Upper lobe of left lung (tissue), 6 donors: ENCODE measurements around the gene GALNT18. TPM values are rescaled to one million over a fixed set of nuclear protein-coding genes. Genes with fewer than 3 reads are reported as not detected.

ENCODE experiments used
- ATAC-seq, 2 donors: fragments of 200-7000 bp; cut with Tn5 transposase; one replicate each; pipeline ENCODE4 v1.9.1; 2022; ENCODE audit warnings: mild to moderate bottlenecking in 2 of 2, moderate library complexity in 2 of 2; ENCODE audit not compliant: low FRiP score in 2 of 2
- DNase-seq, 2 donors: peaks; one replicate each; pipeline ENCODE4 v3.0.0-alpha.2; 2019 to 2020
- H3K27ac ChIP-seq, 4 donors: fragments of 200-600 bp; sonication (generic); one replicate each; pipeline ENCODE4 v1.5.1; 2016 to 2019
- H3K27me3 ChIP-seq, 4 donors: fragments of 200-600 bp; sonication (generic); one replicate each; pipeline ENCODE4 v1.5.1; 2017 to 2019
- H3K36me3 ChIP-seq, 4 donors: fragments of 200-600 bp; sonication (generic); one replicate each; pipeline ENCODE4 v1.5.1; 2016 to 2019
- H3K4me1 ChIP-seq, 4 donors: fragments of 200-600 bp; sonication (generic); one replicate each; pipeline ENCODE4 v1.5.1; 2018 to 2019
- H3K4me3 ChIP-seq, 4 donors: fragments of 200-600 bp; sonication (generic); one replicate each; pipeline ENCODE4 v1.5.1; 2017 to 2019; ENCODE audit warnings: mild to moderate bottlenecking in 2 of 4, moderate library complexity in 1 of 4
- H3K9me3 ChIP-seq, 4 donors: fragments of 200-600 bp; sonication (generic); one replicate each; pipeline ENCODE4 v1.5.1; 2018 to 2019
- EP300 ChIP-seq, 4 donors: sonication (generic); formaldehyde crosslinking; IDR thresholded peaks; one replicate each; pipeline ENCODE4 v1.5.1; 2017; ENCODE audit warnings: antibody characterized with exemption in 4 of 4, control low read depth in 2 of 4
- POLR2A ChIP-seq, 4 donors: fragments of 450-650 bp; IDR thresholded peaks; one replicate each; pipeline ENCODE4 v1.5.1; 2016 to 2017; ENCODE audit warnings: antibody characterized with exemption in 4 of 4, mild to moderate bottlenecking in 2 of 4
- POLR2AphosphoS5 ChIP-seq, 2 donors: sonication (generic); formaldehyde crosslinking; IDR thresholded peaks; one replicate each; pipeline ENCODE4 v1.5.1; 2017; ENCODE audit warnings: antibody characterized with exemption in 2 of 2
- WGBS, 2 donors: methylation state at CpG; one replicate each; pipeline ENCODE4 v1.1.5; 2017 to 2018; 5-methylcytosine and 5-hydroxymethylcytosine counted together
- total RNA-seq, 6 donors: library from RNA; depleted of rRNA in 4 of 6; stranded (reverse); fragments of >200 nt in 4 of 6; gene quantifications; one replicate each; pipeline versions ENCODE4 v1.1.0 to v1.2.1, GENCODE V29; 2016 to 2021
- TF ChIP-seq, protein P1 (sequence below), 6 experiments: fragments of 450-650 bp in 4 of 6; fragments of 200-600 bp in 2 of 6; sonication (generic) in 2 of 6; IDR thresholded peaks; one replicate each; pipeline ENCODE4 v1.5.1; 2016 to 2019; ENCODE audit warnings: antibody characterized with exemption in 6 of 6
- donor health status: DM: no; HTN: no; CAD: no; lungs with moderate emphysema.
- donor health status: DM: no; HTN: yes; CAD: no; lungs with severe emphysema.

The GALNT18 gene
- total RNA-seq, 6 donors from 2014 or later = 48.2 to 115 (median 61.8) TPM

DNA sequence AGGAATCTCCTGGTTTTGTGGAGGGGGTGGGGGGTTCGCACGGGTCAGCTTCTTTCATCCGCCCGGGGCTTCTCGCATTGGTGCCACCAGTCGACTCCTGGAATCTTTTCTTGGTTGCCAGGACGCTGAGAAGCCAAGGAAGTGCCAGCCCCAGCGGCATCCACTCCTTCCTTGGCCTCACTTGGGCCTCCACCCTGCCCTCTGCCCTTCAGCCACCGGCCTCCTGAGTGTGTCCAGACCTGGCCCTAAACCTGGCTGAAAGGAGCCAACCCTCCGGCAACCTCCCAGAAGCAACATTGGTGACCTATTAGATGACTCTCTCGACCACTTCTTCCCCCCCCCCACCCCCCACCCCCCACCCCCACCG, 518 bp upstream of the GALNT18 start:
- peaks cover 7 to 30% (median 16%) of the 10 kb centered on the region in 4 donors for H3K4me1 ChIP-seq
- no peaks in the 10 kb centered on the region for H3K36me3 ChIP-seq
- H3K27me3 ChIP-seq = peaks cover 0 to 6% (median 0%) of the 10 kb centered on the region in 4 donors
- no peaks in the 10 kb centered on the region for H3K9me3 ChIP-seq
- H3K27ac ChIP-seq = peak overlapping the region; percentile 76 to 89 (median 78)
- WGBS, 2 donors = 15 to 19% methylated on average over 4 to 12 of the region's 12 CpGs
- DNase-seq (no peak), ATAC-seq (peak; percentile 1 to 8)
- H3K4me3 ChIP-seq = peak overlapping the region in 3 of 4 donors; percentile 65 to 80 (median 73)
- TF ChIP-seq, protein P1, sequence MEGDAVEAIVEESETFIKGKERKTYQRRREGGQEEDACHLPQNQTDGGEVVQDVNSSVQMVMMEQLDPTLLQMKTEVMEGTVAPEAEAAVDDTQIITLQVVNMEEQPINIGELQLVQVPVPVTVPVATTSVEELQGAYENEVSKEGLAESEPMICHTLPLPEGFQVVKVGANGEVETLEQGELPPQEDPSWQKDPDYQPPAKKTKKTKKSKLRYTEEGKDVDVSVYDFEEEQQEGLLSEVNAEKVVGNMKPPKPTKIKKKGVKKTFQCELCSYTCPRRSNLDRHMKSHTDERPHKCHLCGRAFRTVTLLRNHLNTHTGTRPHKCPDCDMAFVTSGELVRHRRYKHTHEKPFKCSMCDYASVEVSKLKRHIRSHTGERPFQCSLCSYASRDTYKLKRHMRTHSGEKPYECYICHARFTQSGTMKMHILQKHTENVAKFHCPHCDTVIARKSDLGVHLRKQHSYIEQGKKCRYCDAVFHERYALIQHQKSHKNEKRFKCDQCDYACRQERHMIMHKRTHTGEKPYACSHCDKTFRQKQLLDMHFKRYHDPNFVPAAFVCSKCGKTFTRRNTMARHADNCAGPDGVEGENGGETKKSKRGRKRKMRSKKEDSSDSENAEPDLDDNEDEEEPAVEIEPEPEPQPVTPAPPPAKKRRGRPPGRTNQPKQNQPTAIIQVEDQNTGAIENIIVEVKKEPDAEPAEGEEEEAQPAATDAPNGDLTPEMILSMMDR (IDR thresholded peaks at IDR 0.05) = no peak
- no peak for TF ChIP-seq EP300 (IDR thresholded peaks at IDR 0.05)
- TF ChIP-seq POLR2A (IDR thresholded peaks at IDR 0.05) = no peak
- no peak for TF ChIP-seq POLR2AphosphoS5 (IDR thresholded peaks at IDR 0.05)

DNA sequence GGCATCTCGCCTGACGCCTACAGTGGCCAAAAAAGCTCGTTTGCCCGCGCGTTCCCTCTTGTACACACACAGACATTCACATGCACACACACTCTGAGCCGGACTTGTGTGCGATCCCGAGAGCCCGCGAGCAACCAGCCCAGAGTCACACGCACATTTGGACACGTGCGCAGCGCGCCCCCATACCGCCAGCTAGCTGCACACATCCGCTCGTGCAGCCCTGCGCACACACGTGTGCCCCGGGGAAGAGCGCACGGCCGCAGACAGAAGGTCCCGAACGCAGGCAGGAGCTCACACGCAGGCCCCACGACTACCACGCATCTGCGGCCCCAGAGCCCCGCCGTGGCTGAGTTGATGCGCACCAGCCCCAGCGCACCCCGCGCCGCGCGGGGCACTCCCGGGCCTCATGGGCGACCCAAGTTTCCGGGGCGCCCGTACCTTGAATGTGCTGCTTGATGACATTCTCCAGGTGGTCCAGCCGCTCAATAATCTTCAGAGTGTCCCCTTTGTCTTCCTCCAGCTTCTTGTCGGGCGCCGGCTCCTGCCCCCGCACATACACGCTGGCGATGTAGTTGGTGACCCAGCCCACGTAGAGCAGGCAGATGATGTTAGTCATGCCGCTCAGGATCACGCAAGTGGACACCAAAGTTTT, 758 bp downstream of the GALNT18 start:
- peak overlapping the region; percentile 76 to 89 (median 86) for H3K27ac ChIP-seq
- H3K36me3 ChIP-seq = no peaks in the 10 kb centered on the region
- peak overlapping the region; percentile 62 to 80 (median 69) for H3K4me3 ChIP-seq
- H3K9me3 ChIP-seq = no peaks in the 10 kb centered on the region
- peaks cover 0 to 6% (median 0%) of the 10 kb centered on the region in 4 donors for H3K27me3 ChIP-seq
- WGBS, 2 donors = 0% methylated on average over 7 to 38 of the region's 55 CpGs
- ATAC-seq = peak in 1 of 2 donors; percentile 51
- DNase-seq = peak in 1 of 2 donors; percentile 86
- peaks cover 7 to 30% (median 16%) of the 10 kb centered on the region in 4 donors for H3K4me1 ChIP-seq
- no peak for TF ChIP-seq POLR2A (IDR thresholded peaks at IDR 0.05)
- TF ChIP-seq, protein P1 (IDR thresholded peaks at IDR 0.05) = peak in 2 of 6 experiments; percentile 8 to 22
- no peak for TF ChIP-seq POLR2AphosphoS5 (IDR thresholded peaks at IDR 0.05)
- TF ChIP-seq EP300 (IDR thresholded peaks at IDR 0.05) = no peak

DNA sequence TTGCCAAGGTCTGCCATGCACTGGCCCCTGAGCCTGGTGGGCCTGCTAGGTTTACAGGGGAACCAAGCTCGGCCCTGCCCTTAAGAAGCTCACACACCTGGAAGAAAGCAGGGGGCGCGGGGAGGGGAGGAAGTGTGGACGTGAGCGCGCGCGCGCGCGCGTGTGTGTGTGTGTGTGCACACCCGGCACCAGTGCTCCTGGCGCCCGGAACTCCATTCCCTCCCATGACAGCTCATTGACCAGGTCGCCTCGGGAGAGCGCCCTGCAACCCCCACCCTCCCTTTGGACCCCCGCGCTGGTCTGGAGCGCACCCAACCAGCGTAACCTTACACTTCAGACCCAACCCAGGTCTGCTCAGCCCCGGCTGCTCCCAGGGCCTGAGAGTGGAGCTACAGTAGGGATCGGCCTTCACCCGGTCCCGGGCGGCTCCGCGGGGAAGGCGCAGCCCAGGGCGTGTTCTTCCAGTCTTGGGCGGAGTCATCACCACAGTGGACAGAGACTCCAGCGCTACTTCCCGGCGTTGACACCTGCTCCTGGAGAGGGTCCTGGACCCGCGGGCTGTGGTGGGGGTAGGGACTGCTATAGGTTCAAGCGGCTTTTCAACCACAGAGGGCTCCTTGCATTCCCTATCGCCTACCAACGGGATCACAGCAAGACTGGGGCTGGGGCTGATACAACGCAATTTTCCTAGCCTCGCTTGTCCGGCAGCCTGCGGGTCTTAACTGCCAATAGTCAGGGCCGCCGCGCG, 1.5 kb downstream of the GALNT18 start:
- Histone ChIP-seq H3K27me3 (peaks cover 0 to 6% (median 0%) of the 10 kb centered on the region in 4 donors), H3K36me3 (no peaks in the 10 kb centered on the region), H3K27ac (peak overlapping the region; percentile 76 to 89 (median 86)), H3K4me1 (peaks cover 7 to 30% (median 16%) of the 10 kb centered on the region in 4 donors), H3K9me3 (no peaks in the 10 kb centered on the region), H3K4me3 (peak overlapping the region; percentile 62 to 80 (median 69))
- TF ChIP-seq, protein P1 (IDR thresholded peaks at IDR 0.05) = no peak
- TF ChIP-seq POLR2AphosphoS5 (IDR thresholded peaks at IDR 0.05) = peak in 1 of 2 donors; percentile 6
- TF ChIP-seq EP300 (IDR thresholded peaks at IDR 0.05) = no peak
- TF ChIP-seq POLR2A (IDR thresholded peaks at IDR 0.05) = peak in 2 of 4 donors; percentile 32 to 52
- DNase-seq = peak; percentile 64 to 88
- peak; percentile 47 to 86 for ATAC-seq
- WGBS, 2 donors = 7 to 23% methylated on average over 9 to 42 of the region's 48 CpGs

DNA sequence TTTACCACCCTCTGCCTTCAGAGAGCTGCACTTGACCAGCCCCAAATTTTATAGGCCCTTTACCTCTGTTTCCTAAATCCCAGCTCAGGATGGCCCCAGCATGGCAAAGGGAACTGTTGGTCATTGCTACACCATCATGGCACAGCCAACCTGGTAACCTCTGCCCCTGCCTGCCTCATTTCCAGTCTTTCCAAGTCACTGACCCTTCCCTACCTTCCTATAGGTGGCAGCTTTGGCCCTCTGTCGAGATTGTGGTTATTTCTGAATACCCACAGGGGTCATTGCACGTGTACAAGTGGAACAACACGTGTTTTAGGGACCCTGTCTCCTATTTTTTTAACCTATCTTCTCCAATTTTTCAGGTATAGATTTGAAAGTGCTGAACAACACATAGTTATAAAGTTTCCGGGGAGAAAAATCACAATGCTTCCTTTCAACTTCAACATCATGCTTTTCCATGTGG, 2.8 kb downstream of the GALNT18 start:
- 40 to 41% methylated on average over 4 of the region's 4 CpGs for WGBS, 2 donors
- peak in 1 of 4 donors; percentile 3 for TF ChIP-seq POLR2A (IDR thresholded peaks at IDR 0.05)
- TF ChIP-seq, protein P1 (IDR thresholded peaks at IDR 0.05) = peak in 2 of 6 experiments; percentile 11 to 40
- TF ChIP-seq POLR2AphosphoS5 (IDR thresholded peaks at IDR 0.05) = no peak
- ATAC-seq (no peak), DNase-seq (no peak)
- Histone ChIP-seq H3K4me3 (peak overlapping the region; percentile 62 to 80 (median 69)), H3K4me1 (peaks cover 7 to 30% (median 17%) of the 10 kb centered on the region in 4 donors), H3K27ac (peak overlapping the region in 3 of 4 donors; percentile 76 to 89 (median 88)), H3K36me3 (no peaks in the 10 kb centered on the region), H3K9me3 (no peaks in the 10 kb centered on the region), H3K27me3 (peaks cover 0 to 6% (median 0%) of the 10 kb centered on the region in 4 donors)
